Measurements from ENCODE around the gene ELOF1.

GRCh38 chr19:11534538-11534937 lies 24.5 kb downstream of the ELOF1 start:
- no peak for TF ChIP-seq EP300 (IDR thresholded peaks at IDR 0.05)
- TF ChIP-seq POLR2A (IDR thresholded peaks at IDR 0.05), result no peak
